ENCODE data around the gene FOSB. TPM values are rescaled to one million over a fixed set of nuclear protein-coding genes. Genes with fewer than 3 reads are reported as not detected.

Gene FOSB
- total RNA-seq, 2 donors from 2014 or later, result 20.3 to 24.6 TPM

DNA sequence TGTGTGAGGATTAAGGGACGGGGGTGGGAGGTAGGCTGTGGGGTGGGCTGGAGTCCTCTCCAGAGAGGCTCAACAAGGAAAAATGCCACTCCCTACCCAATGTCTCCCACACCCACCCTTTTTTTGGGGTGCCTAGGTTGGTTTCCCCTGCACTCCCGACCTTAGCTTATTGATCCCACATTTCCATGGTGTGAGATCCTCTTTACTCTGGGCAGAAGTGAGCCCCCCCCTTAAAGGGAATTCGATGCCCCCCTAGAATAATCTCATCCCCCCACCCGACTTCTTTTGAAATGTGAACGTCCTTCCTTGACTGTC is 5.5 kb downstream of the FOSB start:
- no peak for DNase-seq
- H3K27me3 Mint-ChIP-seq (ENCODE audit: low read depth), result peaks cover 43% of the 10 kb centered on the region
- H3K4me1 Mint-ChIP-seq (ENCODE audit: low read depth), result peaks cover 50% of the 10 kb centered on the region
- no peak overlapping the region for H3K27ac Mint-ChIP-seq
- H3K4me3 Mint-ChIP-seq, result no peak overlapping the region
- no peaks in the 10 kb centered on the region for H3K9me3 Mint-ChIP-seq
- ATAC-seq (replicated peaks in 1 of 2), result no peak
- H3K36me3 Mint-ChIP-seq (ENCODE audit: insufficient read depth in 2 of 2), result peaks cover 1 to 3% of the 10 kb centered on the region in 2 donors

DNA sequence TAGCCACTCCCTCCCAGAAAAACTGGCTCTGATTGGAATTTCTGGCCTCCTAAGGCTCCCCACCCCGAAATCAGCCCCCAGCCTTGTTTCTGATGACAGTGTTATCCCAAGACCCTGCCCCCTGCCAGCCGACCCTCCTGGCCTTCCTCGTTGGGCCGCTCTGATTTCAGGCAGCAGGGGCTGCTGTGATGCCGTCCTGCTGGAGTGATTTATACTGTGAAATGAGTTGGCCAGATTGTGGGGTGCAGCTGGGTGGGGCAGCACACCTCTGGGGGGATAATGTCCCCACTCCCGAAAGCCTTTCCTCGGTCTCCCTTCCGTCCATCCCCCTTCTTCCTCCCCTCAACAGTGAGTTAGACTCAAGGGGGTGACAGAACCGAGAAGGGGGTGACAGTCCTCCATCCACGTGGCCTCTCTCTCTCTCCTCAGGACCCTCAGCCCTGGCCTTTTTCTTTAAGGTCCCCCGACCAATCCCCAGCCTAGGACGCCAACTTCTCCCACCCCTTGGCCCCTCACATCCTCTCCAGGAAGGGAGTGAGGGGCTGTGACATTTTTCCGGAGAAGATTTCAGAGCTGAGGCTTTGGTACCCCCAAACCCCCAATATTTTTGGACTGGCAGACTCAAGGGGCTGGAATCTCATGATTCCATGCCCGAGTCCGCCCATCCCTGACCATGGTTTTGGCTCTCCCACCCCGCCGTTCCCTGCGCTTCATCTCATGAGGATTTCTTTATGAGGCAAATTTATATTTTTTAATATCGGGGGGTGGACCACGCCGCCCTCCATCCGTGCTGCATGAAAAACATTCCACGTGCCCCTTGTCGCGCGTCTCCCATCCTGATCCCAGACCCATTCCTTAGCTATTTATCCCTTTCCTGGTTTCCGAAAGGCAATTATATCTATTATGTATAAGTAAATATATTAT is 6.1 kb downstream of the FOSB start:
- ATAC-seq (replicated peaks in 1 of 2) (no peak), DNase-seq (no peak)
- H3K36me3 Mint-ChIP-seq (ENCODE audit: insufficient read depth in 2 of 2), result peaks cover 1 to 3% of the 10 kb centered on the region in 2 donors
- H3K27me3 Mint-ChIP-seq (ENCODE audit: low read depth), result peaks cover 43% of the 10 kb centered on the region
- H3K27ac Mint-ChIP-seq, result no peak overlapping the region
- H3K4me3 Mint-ChIP-seq, result no peak overlapping the region
- no peaks in the 10 kb centered on the region for H3K9me3 Mint-ChIP-seq
- H3K4me1 Mint-ChIP-seq (ENCODE audit: low read depth), result peaks cover 50% of the 10 kb centered on the region

DNA sequence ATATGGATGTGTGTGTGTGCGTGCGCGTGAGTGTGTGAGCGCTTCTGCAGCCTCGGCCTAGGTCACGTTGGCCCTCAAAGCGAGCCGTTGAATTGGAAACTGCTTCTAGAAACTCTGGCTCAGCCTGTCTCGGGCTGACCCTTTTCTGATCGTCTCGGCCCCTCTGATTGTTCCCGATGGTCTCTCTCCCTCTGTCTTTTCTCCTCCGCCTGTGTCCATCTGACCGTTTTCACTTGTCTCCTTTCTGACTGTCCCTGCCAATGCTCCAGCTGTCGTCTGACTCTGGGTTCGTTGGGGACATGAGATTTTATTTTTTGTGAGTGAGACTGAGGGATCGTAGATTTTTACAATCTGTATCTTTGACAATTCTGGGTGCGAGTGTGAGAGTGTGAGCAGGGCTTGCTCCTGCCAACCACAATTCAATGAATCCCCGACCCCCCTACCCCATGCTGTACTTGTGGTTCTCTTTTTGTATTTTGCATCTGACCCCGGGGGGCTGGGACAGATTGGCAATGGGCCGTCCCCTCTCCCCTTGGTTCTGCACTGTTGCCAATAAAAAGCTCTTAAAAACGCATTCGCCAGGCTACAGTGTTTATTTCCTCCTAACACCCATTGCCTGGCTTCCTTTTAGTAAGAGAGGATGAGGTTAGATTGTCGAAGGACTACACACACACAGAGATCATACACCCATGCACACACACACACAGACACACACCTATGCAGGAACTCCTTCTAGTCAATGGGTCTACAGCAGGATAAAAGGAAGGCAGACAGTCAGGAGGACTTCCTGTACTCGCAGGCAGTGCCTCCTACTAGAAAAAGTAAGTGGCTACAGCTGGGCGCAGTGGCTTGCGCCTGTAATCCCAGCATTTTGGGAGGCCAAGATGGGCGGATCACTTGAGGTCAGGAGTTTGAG is 7.1 kb downstream of the FOSB start:
- ATAC-seq (replicated peaks in 1 of 2), result no peak
- peaks cover 1 to 3% of the 10 kb centered on the region in 2 donors for H3K36me3 Mint-ChIP-seq (ENCODE audit: insufficient read depth in 2 of 2)
- H3K9me3 Mint-ChIP-seq, result no peaks in the 10 kb centered on the region
- no peak overlapping the region for H3K4me3 Mint-ChIP-seq
- H3K4me1 Mint-ChIP-seq (ENCODE audit: low read depth), result peaks cover 55% of the 10 kb centered on the region
- H3K27ac Mint-ChIP-seq, result no peak overlapping the region
- peaks cover 43% of the 10 kb centered on the region for H3K27me3 Mint-ChIP-seq (ENCODE audit: low read depth)
- no peak for DNase-seq

DNA sequence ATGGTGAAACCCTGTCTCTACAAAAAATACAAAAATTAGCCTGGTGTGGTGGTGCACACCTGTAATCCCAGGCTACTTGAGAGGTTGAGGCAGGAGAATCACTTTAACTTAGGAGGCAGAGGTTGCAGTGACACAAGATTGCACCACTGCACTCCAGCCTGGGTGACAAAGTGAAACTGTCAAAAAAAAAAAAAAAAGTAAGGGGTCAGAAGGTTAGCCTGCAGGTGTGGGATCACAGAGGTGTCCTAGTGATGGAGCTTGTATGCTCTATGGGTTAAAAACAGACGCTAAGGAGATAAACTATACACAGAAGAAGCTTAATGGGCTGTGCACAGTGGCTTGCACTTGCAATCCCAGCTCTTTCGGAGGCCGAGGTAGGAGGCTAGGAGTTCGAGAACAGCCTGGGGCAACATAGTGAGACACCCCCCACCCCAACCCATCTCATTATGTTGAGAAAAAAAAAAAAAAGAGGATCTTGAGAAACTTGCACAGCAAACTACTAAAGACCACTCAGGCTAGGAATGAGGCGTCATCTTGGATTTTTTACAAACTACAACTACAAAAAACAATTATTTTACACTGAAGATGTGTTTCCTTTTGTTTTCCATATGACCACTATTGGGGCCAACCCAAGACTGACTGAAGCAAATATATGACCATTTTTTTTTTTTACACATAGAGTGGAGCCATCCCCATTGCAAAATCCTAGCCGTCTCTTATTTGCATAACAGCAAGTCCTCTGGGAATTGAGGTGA is 7.9 kb downstream of the FOSB start:
- Mint-ChIP-seq H3K4me3 (no peak overlapping the region), H3K4me1 (ENCODE audit: low read depth) (peaks cover 46% of the 10 kb centered on the region), H3K27ac (peak overlapping the region; percentile 23), H3K27me3 (ENCODE audit: low read depth) (peaks cover 43% of the 10 kb centered on the region), H3K9me3 (no peaks in the 10 kb centered on the region), H3K36me3 (ENCODE audit: insufficient read depth in 2 of 2) (peaks cover 1 to 3% of the 10 kb centered on the region in 2 donors)
- DNase-seq, result no peak
- no peak for ATAC-seq (replicated peaks in 1 of 2)

DNA sequence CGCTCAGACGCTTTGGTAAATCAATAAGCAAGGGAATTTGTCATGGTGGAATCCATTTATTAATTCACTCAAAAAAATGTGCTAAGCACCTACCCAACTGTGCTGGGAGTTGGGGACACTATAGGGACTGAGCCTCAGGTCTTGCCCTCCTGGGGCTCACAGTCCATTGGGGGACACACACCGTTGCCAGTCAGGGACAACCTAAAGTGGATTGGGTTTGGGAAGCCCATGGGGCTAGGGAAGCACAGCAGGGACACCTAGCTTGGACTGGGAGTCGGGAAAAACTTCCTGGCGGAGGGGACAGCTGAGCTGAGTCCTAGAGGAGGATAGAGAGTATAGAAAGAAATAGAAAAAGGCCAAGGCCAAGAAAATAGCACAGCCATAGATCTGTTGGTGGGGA is 8.5 kb downstream of the FOSB start:
- H3K9me3 Mint-ChIP-seq, result no peaks in the 10 kb centered on the region
- peaks cover 45% of the 10 kb centered on the region for H3K4me1 Mint-ChIP-seq (ENCODE audit: low read depth)
- H3K27me3 Mint-ChIP-seq (ENCODE audit: low read depth), result peaks cover 43% of the 10 kb centered on the region
- DNase-seq (no peak), ATAC-seq (replicated peaks in 1 of 2) (no peak)
- no peak overlapping the region for H3K27ac Mint-ChIP-seq
- peaks cover 1 to 3% of the 10 kb centered on the region in 2 donors for H3K36me3 Mint-ChIP-seq (ENCODE audit: insufficient read depth in 2 of 2)
- peak overlapping the region in 1 of 2 donors; percentile 55 for H3K4me3 Mint-ChIP-seq

DNA sequence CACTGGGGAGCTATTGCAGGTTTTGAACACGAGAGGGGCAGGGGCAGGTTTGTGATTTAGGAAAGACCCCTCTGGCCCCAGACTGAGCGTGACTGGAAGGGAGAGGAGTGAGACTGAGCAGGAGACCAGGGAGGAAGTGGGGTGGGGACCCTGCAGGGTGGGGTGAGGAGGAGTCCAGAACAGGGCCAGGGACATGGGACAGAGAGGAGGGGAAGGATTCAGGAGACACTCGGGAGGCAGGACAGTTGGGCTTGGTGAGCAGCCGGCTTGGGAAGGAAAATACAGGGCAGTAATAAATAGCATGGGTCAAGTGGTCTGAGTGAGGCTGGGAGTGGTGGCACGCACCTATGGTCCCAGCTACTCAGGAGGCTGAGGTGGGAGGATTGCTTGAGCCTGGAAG is 9.4 kb downstream of the FOSB start:
- Mint-ChIP-seq H3K27me3 (ENCODE audit: low read depth) (peaks cover 35% of the 10 kb centered on the region), H3K36me3 (ENCODE audit: insufficient read depth in 2 of 2) (peaks cover 1 to 3% of the 10 kb centered on the region in 2 donors), H3K4me1 (ENCODE audit: low read depth) (peaks cover 39% of the 10 kb centered on the region), H3K27ac (no peak overlapping the region), H3K9me3 (no peaks in the 10 kb centered on the region), H3K4me3 (peak overlapping the region; percentile 52 to 74)
- no peak for DNase-seq
- no peak for ATAC-seq (replicated peaks in 1 of 2)

DNA sequence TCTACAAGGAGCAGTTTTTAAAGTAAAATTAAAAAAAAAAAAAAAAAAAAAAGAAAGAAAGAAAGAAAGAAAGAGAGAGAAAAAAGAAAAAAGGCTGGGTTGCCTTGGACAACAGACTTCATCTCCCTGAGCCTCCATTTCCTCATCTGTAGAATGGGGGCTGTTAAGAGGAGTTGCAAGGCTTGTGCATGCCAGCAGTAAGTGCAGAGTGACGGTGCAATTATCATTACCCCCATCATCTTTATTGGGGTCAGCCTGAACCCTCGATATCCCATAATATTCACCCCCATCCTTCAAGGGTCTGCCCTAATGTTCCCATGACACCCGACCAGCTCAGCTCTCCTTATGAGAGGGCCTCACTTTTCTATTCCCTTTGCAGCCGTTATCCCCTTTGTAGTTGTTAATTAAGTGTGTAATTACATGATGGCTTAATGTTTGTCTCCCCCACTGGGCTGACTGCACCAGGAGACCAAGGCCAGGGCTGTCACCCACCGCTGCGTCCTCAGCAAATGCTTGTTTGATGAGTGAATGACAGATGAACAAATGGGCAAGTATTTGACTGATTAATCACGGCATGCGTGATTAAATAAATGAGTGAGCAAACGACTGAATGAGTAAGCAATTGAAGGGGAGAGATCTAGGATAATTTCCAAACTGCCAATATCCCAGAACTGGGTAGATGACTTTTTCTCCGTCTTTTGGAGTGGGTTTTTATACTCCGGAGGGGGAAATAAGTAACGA is 10.1 kb downstream of the FOSB start:
- Mint-ChIP-seq H3K36me3 (ENCODE audit: insufficient read depth in 2 of 2) (peaks cover 1 to 2% of the 10 kb centered on the region in 2 donors), H3K4me1 (ENCODE audit: low read depth) (peaks cover 36% of the 10 kb centered on the region), H3K9me3 (no peaks in the 10 kb centered on the region), H3K27ac (peak overlapping the region; percentile 99), H3K27me3 (ENCODE audit: low read depth) (peaks cover 28% of the 10 kb centered on the region), H3K4me3 (peak overlapping the region; percentile 66 to 67)
- peak; percentile 30 for ATAC-seq (replicated peaks in 1 of 2)
- DNase-seq, result peak in 1 of 2 donors; percentile 48

DNA sequence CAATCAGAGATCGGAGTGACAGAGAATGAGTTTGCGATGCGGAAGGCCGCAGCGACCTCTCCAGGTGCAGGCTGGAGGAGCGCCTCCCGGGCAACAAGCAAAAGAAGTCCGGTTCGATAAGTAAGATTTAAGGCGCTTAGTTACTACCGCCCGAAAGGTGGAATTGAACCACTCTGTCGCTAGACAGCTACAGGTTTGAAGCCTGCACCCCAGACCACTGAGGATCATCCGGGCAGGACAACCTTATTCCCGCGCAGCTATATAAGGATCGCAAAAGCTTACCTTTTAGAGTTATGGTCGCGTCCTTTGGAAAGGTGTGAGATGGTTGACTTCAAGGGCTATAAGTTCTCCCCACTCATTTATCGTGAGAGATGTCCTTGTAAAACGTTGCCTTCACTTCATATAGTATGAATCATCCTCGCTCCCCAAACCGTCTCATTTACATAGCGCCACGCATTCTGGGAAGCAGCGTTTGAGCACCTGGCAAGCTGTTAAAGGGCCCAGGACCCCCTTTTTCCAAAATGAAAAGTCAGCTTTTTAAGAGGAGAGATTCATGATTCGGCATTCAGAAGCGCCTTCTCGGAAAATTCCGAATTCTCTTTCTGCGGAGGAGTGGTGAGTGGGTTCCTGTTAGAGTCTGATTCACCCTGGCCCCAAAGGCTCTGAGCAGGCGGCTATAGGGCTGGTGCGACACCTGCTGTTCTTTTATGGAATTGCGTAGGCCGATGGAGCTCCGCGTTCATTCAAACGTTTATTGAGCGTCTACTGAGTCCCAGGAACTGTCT is 10.8 kb downstream of the FOSB start:
- Mint-ChIP-seq H3K27ac (peak overlapping the region; percentile 99), H3K36me3 (ENCODE audit: insufficient read depth in 2 of 2) (peaks cover 0 to 1% of the 10 kb centered on the region in 2 donors), H3K4me1 (ENCODE audit: low read depth) (peaks cover 34% of the 10 kb centered on the region), H3K9me3 (no peaks in the 10 kb centered on the region), H3K4me3 (peak overlapping the region; percentile 66 to 67), H3K27me3 (ENCODE audit: low read depth) (peaks cover 26% of the 10 kb centered on the region)
- peak; percentile 84 to 85 for ATAC-seq (replicated peaks in 1 of 2)
- peak; percentile 90 to 92 for DNase-seq

DNA sequence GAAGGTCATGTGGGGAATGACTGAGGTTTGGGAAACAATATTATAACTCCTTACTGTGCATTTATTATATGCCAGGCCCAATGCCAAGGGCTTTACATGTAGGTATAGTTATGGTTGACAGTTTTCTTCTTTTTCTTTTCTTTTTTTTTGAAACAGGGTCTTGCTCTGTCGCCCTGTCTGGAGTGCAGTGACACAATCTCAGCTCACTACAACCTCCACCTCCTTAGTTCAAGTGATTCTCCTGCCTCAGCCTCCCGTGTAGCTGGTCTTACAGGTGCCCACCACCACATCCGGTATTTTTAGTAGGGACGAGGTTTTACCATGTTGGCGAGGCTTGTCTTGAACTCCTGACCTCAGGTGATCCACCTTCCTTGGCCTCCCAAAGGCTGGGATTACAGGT is 15.2 kb downstream of the FOSB start:
- ATAC-seq (replicated peaks in 1 of 2), result no peak
- Mint-ChIP-seq H3K4me1 (ENCODE audit: low read depth) (peaks cover 37% of the 10 kb centered on the region), H3K9me3 (no peaks in the 10 kb centered on the region), H3K36me3 (ENCODE audit: insufficient read depth in 2 of 2) (no peaks in the 10 kb centered on the region), H3K4me3 (no peak overlapping the region), H3K27me3 (ENCODE audit: low read depth) (no peaks in the 10 kb centered on the region), H3K27ac (no peak overlapping the region)
- DNase-seq, result no peak

DNA sequence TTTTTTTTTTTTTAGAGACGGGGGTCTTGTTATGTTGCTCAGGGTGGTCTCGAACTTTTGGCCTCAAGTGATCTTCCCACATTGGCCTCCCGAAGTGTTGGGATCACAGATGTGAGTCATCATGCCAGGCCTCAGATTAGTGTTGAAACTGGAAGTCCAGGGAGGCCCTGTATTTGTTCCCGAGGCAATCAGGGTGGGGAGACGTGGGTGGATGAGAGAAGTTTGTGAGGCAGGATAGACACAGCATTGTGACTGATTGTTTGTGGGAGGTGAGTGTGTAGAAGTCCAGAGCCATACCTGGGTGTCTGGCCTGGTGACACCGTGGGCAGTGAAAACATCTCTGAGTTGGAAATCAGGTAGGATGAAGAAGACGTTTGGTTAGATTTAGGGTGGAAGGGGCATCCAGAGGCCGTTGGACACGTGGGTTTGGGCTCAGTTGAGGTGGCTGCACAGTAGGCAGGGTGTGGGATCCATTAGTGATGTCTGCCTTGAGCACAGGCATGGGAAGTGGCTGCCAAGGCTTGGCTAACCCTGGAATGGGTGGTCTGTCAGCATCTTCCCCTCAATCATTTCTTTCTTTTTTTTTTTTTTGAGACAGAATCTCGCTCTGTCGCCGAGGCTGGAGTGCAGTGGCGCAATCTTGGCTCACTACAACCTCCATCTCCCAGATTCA is 16.6 kb downstream of the FOSB start:
- Mint-ChIP-seq H3K36me3 (ENCODE audit: insufficient read depth in 2 of 2) (no peaks in the 10 kb centered on the region), H3K4me3 (peak overlapping the region in 1 of 2 donors; percentile 3), H3K27ac (no peak overlapping the region), H3K4me1 (ENCODE audit: low read depth) (peaks cover 24% of the 10 kb centered on the region), H3K9me3 (no peaks in the 10 kb centered on the region), H3K27me3 (ENCODE audit: low read depth) (peaks cover 10% of the 10 kb centered on the region)
- DNase-seq (no peak), ATAC-seq (replicated peaks in 1 of 2) (no peak)

DNA sequence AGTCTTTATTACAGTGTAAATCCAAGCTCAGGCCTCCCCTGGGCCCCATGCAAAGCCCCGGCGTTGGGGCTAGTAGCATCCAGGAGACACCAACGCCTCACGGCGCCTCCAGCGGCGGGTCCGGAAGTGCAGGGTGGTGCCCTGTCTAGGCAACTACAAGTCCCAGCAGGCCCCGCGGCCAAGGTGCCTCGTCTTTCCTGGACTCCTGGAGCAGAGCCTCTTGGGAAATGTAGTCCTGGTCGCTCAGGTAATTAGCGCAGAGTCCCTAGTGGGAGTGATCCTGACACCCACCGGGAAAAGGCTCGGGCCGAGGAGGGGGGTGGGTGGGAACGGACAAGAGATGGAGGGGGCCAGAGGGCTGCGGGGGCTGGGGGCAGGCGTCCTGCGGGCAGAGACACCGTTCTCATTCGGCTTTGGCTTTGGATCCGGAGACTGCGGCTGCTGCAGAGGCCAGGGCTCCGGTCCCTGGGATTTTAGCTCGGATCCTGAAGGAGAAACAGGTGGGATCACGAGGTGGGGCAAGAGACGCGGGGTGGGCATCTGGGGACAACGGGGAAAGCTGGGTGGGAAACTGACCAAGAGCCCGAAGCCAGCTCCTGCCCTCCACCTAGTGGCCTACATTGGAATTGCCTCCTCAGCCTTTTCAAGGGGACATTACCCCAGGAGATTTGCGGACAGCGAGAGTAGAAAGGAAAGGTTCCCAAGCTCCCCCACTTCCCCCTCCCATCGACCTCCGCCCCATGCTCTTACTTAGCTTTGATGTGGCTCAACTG is 17.7 kb downstream of the FOSB start:
- H3K27me3 Mint-ChIP-seq (ENCODE audit: low read depth), result peaks cover 10% of the 10 kb centered on the region
- no peaks in the 10 kb centered on the region for H3K36me3 Mint-ChIP-seq (ENCODE audit: insufficient read depth in 2 of 2)
- H3K4me3 Mint-ChIP-seq, result peak overlapping the region; percentile 89 to 93
- no peaks in the 10 kb centered on the region for H3K9me3 Mint-ChIP-seq
- H3K4me1 Mint-ChIP-seq (ENCODE audit: low read depth), result peaks cover 20% of the 10 kb centered on the region
- peak overlapping the region; percentile 74 for H3K27ac Mint-ChIP-seq
- peak; percentile 99 for ATAC-seq (replicated peaks in 1 of 2)
- peak; percentile 98 to 99 for DNase-seq

All from activated T-cell treated with anti-CD3 and anti-CD28 coated beads, Interleukin-2, amount 50 U/mL, for 72 hours (primary cell).